RWPE1 (cell line): ENCODE data around the gene CELF4.

ENCODE experiments used
- CTCF ChIA-PET: fragments of 350-600 bp; sonication (Branson Sonifier 250); formaldehyde crosslinking; extraction: SDS; loops from one replicate; lab custom pipeline; 2021; lab: Yijun Ruan, JAX
- POLR2A ChIA-PET: fragments of 400-600 bp; formaldehyde crosslinking; extraction: SDS; loops from one replicate; lab custom pipeline; 2020; ENCODE audit warnings: antibody characterized with exemption; ENCODE audit not compliant: low non-redundant PET; lab: Yijun Ruan, JAX
- DNase-seq: peaks from one replicate; pipeline ENCODE4 v3.0.0; 2012; ENCODE audit warnings: low spot score
- H3K27ac ChIP-seq: fragments of 450-650 bp; 2 replicates; pipeline ENCODE4 v1.5.1; 2017
- CTCF ChIP-seq: fragments of 450-650 bp; conservative IDR thresholded peaks from 2 replicates; pipeline ENCODE4 v1.5.1; 2017; ENCODE audit warnings: low read depth, mild to moderate bottlenecking

Gene CELF4

DNA sequence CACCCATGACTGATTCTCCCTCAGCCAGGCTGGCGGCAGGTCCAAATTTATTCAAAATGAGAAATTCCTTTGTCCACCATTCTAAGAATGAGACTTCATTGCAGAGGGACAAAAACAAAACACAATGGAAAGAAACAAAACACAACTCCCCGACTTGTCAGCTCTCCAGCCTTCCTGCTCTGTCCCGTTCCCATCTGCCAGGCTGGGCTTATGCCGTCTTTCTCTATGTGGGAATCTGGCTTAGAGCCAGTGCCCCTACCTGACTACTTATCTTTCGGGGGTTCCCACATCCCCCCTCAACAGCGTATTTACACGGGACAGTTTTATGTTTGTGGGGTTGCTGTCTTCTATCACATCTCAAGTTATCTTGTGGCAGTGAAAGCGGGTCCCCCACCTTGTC is 13.8 kb downstream of the CELF4 start:
- no peak for DNase-seq
- no peak for TF ChIP-seq CTCF
- POLR2A ChIA-PET, result no interaction called here
- CTCF ChIA-PET, result no interaction called here
- no peak overlapping the region for H3K27ac ChIP-seq

DNA sequence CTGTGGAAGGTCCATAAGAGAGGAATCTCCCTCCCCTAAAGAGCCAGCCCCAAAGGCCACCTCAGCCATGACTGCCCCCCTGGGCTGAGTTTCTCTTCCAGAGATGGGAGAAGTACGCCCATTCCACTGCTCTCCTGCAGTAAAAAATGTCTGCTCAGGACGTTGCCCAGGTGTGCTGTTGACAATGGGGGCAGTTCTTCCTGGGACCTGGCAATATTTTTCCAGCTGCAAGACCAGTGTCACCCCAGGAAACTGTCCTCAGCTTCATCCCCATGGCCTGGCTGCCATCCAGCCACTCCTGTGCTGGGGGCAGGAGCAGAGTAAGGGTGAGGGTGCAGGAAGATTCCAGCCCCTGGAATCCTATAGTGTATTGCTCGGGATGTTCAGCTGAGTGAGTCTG is 14.3 kb downstream of the CELF4 start:
- POLR2A ChIA-PET, result no interaction called here
- no peak overlapping the region for H3K27ac ChIP-seq
- CTCF ChIA-PET, result no interaction called here
- TF ChIP-seq CTCF, result no peak
- no peak for DNase-seq

- DNase-seq, result no peak
- ChIA-PET POLR2A (no interaction called here), CTCF (no interaction called here)
- no peak overlapping the region for H3K27ac ChIP-seq
- TF ChIP-seq CTCF, result no peak
Observed at GRCh38 chr18:37550118-37550875, 15.3 kb downstream of the CELF4 start.

DNA sequence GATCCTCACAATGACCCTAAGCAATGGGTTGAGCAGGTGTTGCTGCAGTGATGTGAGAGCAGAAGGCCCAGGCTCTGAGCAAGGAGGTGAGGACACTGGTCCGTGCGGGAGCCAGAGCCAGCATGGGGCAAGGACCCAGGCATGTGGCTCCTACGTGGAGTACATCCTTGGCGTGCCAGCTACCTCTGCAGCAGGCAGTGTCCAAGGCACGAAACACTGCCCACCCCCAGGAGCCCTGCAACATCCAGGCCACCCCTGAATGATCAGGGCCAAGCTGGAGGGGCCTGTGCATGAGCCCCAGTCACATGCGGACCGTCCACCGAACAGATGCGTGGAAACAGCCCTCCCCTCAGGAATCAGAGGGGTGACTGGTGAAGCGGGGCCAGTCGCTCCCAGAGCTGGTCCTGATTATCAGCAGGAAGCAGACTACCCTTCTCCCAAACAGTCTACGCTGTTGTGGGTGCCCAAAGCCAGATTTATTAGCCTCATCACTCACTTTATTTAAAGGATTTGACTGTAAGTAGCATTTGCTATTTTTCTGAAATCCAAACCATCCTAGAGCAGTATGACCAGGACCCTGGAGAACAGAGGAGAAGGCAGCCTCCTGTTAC is 16.8 kb downstream of the CELF4 start:
- no peak for DNase-seq
- POLR2A ChIA-PET, result no interaction called here
- no peak overlapping the region for H3K27ac ChIP-seq
- TF ChIP-seq CTCF, result no peak
- CTCF ChIA-PET, result no interaction called here

DNA sequence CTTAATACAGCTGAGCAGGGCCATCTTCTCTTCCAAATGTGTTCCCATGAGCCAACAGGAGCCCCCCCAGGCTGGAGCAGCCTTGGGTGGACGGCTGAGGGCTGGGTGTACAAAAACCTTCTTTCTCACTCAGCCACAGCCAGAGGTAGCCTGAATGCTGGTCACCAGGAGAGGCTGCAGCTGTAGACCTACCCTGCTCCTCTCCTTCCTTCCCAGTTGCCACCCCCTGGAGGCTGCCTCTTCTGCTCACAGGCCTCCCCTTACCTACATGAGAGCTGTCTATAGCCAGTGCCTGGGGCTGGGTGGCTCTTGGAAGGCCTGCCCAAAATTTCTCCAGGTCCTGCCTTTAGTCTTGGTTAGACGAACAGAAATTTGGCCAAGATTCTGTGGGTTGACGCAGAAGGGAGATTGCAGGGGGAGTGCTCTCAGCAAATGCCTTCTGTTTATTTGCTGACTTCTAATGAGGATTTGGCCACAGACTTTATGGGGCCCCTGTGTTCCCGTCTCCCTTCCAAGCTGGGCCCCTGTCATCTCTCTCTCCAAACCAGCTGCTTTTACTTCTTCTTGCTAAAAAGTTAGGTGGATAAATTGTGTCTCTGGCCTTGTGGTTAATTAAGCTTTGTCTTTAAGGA is 18.3 kb downstream of the CELF4 start:
- ChIA-PET POLR2A (no interaction called here), CTCF (no interaction called here)
- no peak for DNase-seq
- no peak for TF ChIP-seq CTCF
- H3K27ac ChIP-seq, result no peak overlapping the region

GRCh38 chr18:37546651-37547050 is 18.9 kb downstream of the CELF4 start:
- no peak for TF ChIP-seq CTCF
- no peak overlapping the region for H3K27ac ChIP-seq
- ChIA-PET POLR2A (no interaction called here), CTCF (no interaction called here)
- no peak for DNase-seq
